Omental fat pad (tissue), 4 donors: ENCODE measurements around the gene NOS3. TPM values are rescaled to one million over a fixed set of nuclear protein-coding genes. Genes with fewer than 3 reads are reported as not detected.

Experiments
- ATAC-seq: fragments of 150-250 bp; one replicate; pipeline ENCODE4 v1.9.1; 2016; ENCODE audit warnings: mild to moderate bottlenecking, moderate library complexity; ENCODE audit not compliant: low FRiP score
- DNase-seq: peaks from one replicate; pipeline ENCODE4 v3.0.0-alpha.2; 2019; ENCODE audit warnings: low spot score
- total RNA-seq, 4 donors: library from RNA; depleted of rRNA; stranded (reverse); fragments of >200 nt; gene quantifications; one replicate each; pipeline ENCODE4 v1.1.0, GENCODE V29; 2016
- TF ChIP-seq, protein P1 (sequence below), 3 donors: fragments of 450-650 bp; IDR thresholded peaks; one replicate each; pipeline ENCODE4 v1.5.1; 2016 to 2017; ENCODE audit warnings: antibody characterized with exemption in 3 of 3, mild to moderate bottlenecking in 3 of 3, moderate library complexity in 2 of 3

The NOS3 gene
- total RNA-seq, 4 donors from 2014 or later = 11.2 to 75.3 (median 25.2) TPM

DNA sequence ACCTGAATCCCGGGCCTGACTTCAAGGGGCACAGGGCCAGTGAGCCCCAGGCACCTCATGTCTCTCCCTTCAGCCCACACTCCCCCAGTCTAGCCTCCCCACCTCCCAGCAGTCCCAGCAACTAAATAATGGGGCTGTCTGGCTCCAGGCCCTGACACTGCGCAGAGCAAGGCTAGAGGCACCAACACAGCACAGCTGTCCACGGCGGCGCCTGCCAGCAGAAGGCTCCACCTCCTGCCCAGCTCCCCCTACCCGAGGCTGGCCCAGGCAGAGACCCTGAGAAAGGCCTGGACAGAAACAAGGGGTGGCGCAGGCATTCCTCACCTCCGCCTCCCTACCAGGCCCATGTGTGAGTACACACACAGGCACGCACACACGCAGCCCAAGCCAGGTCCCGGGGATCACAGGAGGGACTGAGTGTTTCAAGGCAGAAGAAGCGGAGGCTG lies 18.8 kb upstream of the NOS3 start:
- ATAC-seq (peak; percentile 76), DNase-seq (no peak)
- TF ChIP-seq, protein P1, sequence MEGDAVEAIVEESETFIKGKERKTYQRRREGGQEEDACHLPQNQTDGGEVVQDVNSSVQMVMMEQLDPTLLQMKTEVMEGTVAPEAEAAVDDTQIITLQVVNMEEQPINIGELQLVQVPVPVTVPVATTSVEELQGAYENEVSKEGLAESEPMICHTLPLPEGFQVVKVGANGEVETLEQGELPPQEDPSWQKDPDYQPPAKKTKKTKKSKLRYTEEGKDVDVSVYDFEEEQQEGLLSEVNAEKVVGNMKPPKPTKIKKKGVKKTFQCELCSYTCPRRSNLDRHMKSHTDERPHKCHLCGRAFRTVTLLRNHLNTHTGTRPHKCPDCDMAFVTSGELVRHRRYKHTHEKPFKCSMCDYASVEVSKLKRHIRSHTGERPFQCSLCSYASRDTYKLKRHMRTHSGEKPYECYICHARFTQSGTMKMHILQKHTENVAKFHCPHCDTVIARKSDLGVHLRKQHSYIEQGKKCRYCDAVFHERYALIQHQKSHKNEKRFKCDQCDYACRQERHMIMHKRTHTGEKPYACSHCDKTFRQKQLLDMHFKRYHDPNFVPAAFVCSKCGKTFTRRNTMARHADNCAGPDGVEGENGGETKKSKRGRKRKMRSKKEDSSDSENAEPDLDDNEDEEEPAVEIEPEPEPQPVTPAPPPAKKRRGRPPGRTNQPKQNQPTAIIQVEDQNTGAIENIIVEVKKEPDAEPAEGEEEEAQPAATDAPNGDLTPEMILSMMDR (IDR thresholded peaks at IDR 0.05) = no peak

GRCh38 chr7:150972741-150973140 lies 18.1 kb upstream of the NOS3 start:
- ATAC-seq (no peak), DNase-seq (no peak)
- TF ChIP-seq, protein P1 (IDR thresholded peaks at IDR 0.05) = no peak

DNA sequence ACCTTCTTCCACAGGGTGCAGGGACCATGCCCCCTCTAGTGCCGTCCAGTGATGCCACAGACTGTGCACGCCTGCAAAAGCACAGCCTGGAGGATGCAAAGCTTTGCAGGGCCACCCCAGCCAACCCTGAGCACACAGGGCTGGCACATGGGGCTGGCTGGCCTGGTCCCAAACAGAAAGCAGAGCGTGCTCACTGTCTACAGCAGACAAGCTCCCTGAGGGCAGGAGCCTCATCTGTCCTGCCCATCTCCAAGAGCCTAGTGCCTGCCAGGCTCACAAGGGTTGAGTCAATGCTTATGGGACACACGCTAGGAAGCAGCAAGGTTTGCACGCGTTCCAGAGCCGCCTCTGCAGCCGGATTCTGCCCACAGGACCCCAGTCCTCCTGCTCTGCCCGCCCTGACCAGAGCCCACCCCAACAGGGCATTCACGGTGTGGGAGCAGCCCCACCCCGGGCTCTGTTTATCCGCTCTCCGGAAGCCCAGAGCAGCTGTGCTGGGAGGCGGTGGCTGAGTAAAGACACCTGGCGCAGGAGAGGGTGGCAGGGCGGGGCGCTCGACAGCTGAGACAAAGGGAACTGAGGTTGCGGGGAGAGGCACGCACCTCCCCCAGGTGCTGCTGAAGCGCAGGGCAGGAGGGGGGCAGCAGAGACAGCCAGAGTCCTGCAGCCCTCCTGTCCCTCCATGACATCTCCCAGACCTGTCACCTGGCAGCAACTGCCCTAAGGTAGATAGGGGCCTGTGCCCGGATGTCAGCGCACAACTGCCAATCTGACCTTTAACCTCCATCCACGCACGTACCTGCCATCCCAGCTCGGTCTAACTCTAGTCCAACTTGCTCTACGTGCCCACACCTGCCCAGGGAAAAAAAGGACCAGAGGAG lies 17.0 kb upstream of the NOS3 start:
- DNase-seq (no peak), ATAC-seq (no peak)
- TF ChIP-seq, protein P1 (IDR thresholded peaks at IDR 0.05) = no peak

DNA sequence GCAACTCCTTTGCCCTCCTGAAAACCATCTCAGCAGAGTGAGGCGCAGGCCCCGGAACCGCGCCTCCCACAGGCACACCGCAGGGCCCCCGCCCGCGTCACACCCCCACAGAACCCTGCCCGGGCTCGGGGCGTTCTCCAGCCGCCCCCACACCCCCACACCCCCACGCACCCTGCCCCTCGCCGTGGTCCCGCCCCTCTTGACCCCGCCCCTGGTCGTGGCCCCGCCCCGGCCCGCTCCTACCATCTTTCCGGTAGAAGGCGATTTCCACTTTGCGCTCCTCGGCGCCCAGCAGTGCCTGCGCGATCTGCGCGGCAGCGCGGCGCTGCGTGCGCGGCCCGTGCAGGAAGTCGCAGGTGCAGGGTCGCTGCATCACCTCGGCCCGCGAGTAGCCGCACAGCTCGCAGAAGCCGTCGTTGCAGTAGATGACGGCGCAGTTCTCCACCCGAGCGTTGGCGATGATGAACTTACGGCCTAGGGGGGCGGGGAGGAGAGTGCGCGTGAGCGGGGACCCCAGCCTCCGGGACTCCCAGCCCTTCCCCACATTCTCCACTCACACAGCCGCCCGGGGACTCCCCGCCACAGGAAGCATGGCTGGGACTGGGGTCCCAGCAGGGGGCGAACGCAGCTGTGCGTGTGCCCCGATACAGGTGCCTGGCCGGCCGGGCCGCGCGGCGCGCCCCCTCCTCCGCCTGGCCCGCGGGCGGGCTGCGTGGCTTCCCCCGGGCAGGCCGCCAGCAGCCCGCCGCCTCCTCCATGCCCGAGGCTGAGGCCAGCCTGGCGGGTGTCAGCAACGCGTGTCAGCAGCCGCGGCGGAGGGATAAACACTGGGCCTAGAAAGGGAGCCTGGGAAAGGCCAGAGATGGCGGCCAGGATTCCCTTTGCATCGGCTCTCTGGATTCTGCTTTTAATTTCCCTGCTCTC lies 16.1 kb upstream of the NOS3 start:
- ATAC-seq (peak; percentile 38), DNase-seq (no peak)

GRCh38 chr7:150975536-150976319 lies 15.1 kb upstream of the NOS3 start:
- no peak for DNase-seq
- no peak for ATAC-seq

More for the DNA sequence above, 16.1 kb upstream of the NOS3 start:
- TF ChIP-seq, protein P1 (IDR thresholded peaks at IDR 0.05) = no peak

More at GRCh38 chr7:150975536-150976319, 15.1 kb upstream of the NOS3 start:
- TF ChIP-seq, protein P1 (IDR thresholded peaks at IDR 0.05) = no peak
